ENCODE measurements around the gene C12orf75. TPM values are rescaled to one million over a fixed set of nuclear protein-coding genes. Genes with fewer than 3 reads are reported as not detected.

C12orf75 gene
- total RNA-seq, 1 donor from 2014 or later: 43.1 TPM

GRCh38 chr12:105332925-105333324 lies 2.4 kb downstream of the C12orf75 start:
- peaks cover 37% of the 10 kb centered on the region for H3K4me1 Mint-ChIP-seq (ENCODE audit: unreplicated experiment)
- H3K36me3 Mint-ChIP-seq: peaks cover 3% of the 10 kb centered on the region
- peaks cover 11% of the 10 kb centered on the region for H3K27me3 Mint-ChIP-seq
- no peak for TF ChIP-seq CTCF (conservative IDR thresholded peaks at IDR 0.05)
- DNase-seq (ENCODE audit: extremely low spot score, unreplicated experiment): no peak
- H3K4me3 Mint-ChIP-seq: peak overlapping the region; percentile 52
- no peaks in the 10 kb centered on the region for H3K9me3 Mint-ChIP-seq
- H3K27ac Mint-ChIP-seq: no peak overlapping the region

GRCh38 chr12:105334001-105334400 lies 3.5 kb downstream of the C12orf75 start:
- peaks cover 37% of the 10 kb centered on the region for H3K4me1 Mint-ChIP-seq (ENCODE audit: unreplicated experiment)
- no peak for TF ChIP-seq CTCF (conservative IDR thresholded peaks at IDR 0.05)
- no peak for DNase-seq (ENCODE audit: extremely low spot score, unreplicated experiment)
- peaks cover 8% of the 10 kb centered on the region for H3K27me3 Mint-ChIP-seq
- no peak overlapping the region for H3K27ac Mint-ChIP-seq
- H3K36me3 Mint-ChIP-seq: peaks cover 3% of the 10 kb centered on the region
- no peaks in the 10 kb centered on the region for H3K9me3 Mint-ChIP-seq
- peak overlapping the region; percentile 34 for H3K4me3 Mint-ChIP-seq

GRCh38 chr12:105334582-105334981 lies 4.1 kb downstream of the C12orf75 start:
- Mint-ChIP-seq H3K27me3 (peaks cover 8% of the 10 kb centered on the region), H3K27ac (no peak overlapping the region), H3K4me3 (no peak overlapping the region), H3K9me3 (no peaks in the 10 kb centered on the region), H3K36me3 (peaks cover 3% of the 10 kb centered on the region), H3K4me1 (ENCODE audit: unreplicated experiment) (peaks cover 37% of the 10 kb centered on the region)
- no peak for DNase-seq (ENCODE audit: extremely low spot score, unreplicated experiment)
- no peak for TF ChIP-seq CTCF (conservative IDR thresholded peaks at IDR 0.05)

- no peak for DNase-seq (ENCODE audit: extremely low spot score, unreplicated experiment)
- H3K9me3 Mint-ChIP-seq: peaks cover 5% of the 10 kb centered on the region
- no peak overlapping the region for H3K27ac Mint-ChIP-seq
- TF ChIP-seq CTCF (conservative IDR thresholded peaks at IDR 0.05): no peak
- H3K27me3 Mint-ChIP-seq: peaks cover 4% of the 10 kb centered on the region
- peaks cover 32% of the 10 kb centered on the region for H3K4me1 Mint-ChIP-seq (ENCODE audit: unreplicated experiment)
- H3K36me3 Mint-ChIP-seq: peaks cover 9% of the 10 kb centered on the region
- no peak overlapping the region for H3K4me3 Mint-ChIP-seq
These were observed 5.4 kb downstream of the C12orf75 start for GRCh38 chr12:105335856-105336255.

- H3K36me3 Mint-ChIP-seq: peaks cover 9% of the 10 kb centered on the region
- H3K4me1 Mint-ChIP-seq (ENCODE audit: unreplicated experiment): peaks cover 32% of the 10 kb centered on the region
These were observed 5.9 kb downstream of the C12orf75 start for GRCh38 chr12:105336411-105336810.

More at GRCh38 chr12:105336411-105336810, 5.9 kb downstream of the C12orf75 start:
- TF ChIP-seq CTCF (conservative IDR thresholded peaks at IDR 0.05): no peak
- H3K27me3 Mint-ChIP-seq: peaks cover 4% of the 10 kb centered on the region
- no peak for DNase-seq (ENCODE audit: extremely low spot score, unreplicated experiment)
- H3K9me3 Mint-ChIP-seq: peaks cover 5% of the 10 kb centered on the region
- H3K27ac Mint-ChIP-seq: no peak overlapping the region
- no peak overlapping the region for H3K4me3 Mint-ChIP-seq
